Pancreas (tissue), 10 donors: ENCODE results near the gene FECH. TPM values are rescaled to one million over a fixed set of nuclear protein-coding genes. Genes with fewer than 3 reads are reported as not detected.

Experiments
- ATAC-seq, 4 donors: fragments of 200-7000 bp; cut with Tn5 transposase; one replicate each; pipeline versions ENCODE4 v1.8.0 to v1.9.1; 2020; ENCODE audit warnings: mild to moderate bottlenecking in 4 of 4, moderate library complexity in 4 of 4
- DNase-seq, 6 donors: peaks; one replicate each; pipeline ENCODE4 v3.0.0-alpha.2; 2020
- FAIRE-seq: peaks from 2 replicates; lab custom pipeline; 2012; peaks lifted over from hg19 to GRCh38; lab: Jason Lieb, UNC
- H3K27ac ChIP-seq, 4 donors: fragments of 200-600 bp; sonication (generic); 1 replicate in 3 of 4; 2 replicates in 1 of 4; pipeline versions ENCODE4 v1.5.0 to v1.8.0; 2020
- H3K27me3 ChIP-seq, 4 donors: fragments of 200-600 bp; one replicate each; pipeline ENCODE4 v1.8.0; 2021
- H3K36me3 ChIP-seq, 3 donors: fragments of 200-600 bp; sonication (generic) in 1 of 3; one replicate each; pipeline versions ENCODE4 v1.5.0 to v1.8.0; 2020 to 2021
- H3K4me1 ChIP-seq, 3 donors: fragments of 200-600 bp; one replicate each; pipeline ENCODE4 v1.8.0; 2021
- H3K4me3 ChIP-seq, 4 donors: fragments of 200-600 bp; sonication (generic) in 2 of 4; one replicate each; pipeline versions ENCODE4 v1.5.0 to v1.8.0; 2020 to 2021
- H3K9me3 ChIP-seq, 4 donors: fragments of 200-600 bp; one replicate each; pipeline ENCODE4 v1.8.0; 2021
- CTCF ChIP-seq, 4 donors: fragments of 200-600 bp; sonication (generic) in 3 of 4; IDR thresholded peaks; one replicate each; pipeline versions ENCODE4 v1.5.0 to v1.8.0; 2021; ENCODE audit warnings: antibody characterized with exemption in 4 of 4
- WGBS, 2 donors: extraction: QIAGEN DNeasy Blood & Tissue Kit; methylation state at CpG; one replicate each; pipeline ENCODE4 v1.1.7; 2013; 5-methylcytosine and 5-hydroxymethylcytosine counted together
- intact Hi-C, 3 donors: fragments of 100-400 bp; cut with DNase I; formaldehyde crosslinking; loops; one replicate each; pipeline versions ENCODE4 v1.11.1 to v1.14.2; 2022
- polyA plus RNA-seq, 2 donors: library from polyadenylated mRNA; stranded (reverse); fragments of 200-250 nt; gene quantifications; one replicate each; pipeline ENCODE4 v1.2.3, GENCODE V29; 2013
- total RNA-seq, 6 donors: library from RNA; stranded (reverse); fragmentation: NEBNext Ultra II Directional in 4 of 6; extraction: Animal tissue kit (Norgen Biotek cat#: 25700) in 4 of 6; gene quantifications; one replicate each; pipeline versions ENCODE4 v1.2.1 to v1.2.4, GENCODE V29; 2021 to 2023
- donor health status: healthy with polysubstance abuse.
- donor health status: DM: no; HTN: no; CAD: no; lungs with moderate emphysema.
- donor health status: DM: no; HTN: no; CAD: no.
- donor health status: control.
- donor health status: control.
- donor health status: Bipolar disorder and iron deficiency.
- donor health status: DM: yes; HTN: yes; CAD: no.
- donor health status: DM: no; HTN: no; CAD: no.
- donor health status: DM: no; HTN: no; CAD: no.
- donor health status: DM: yes; HTN: yes; CAD: no.

FECH gene
- total and polyA plus RNA-seq, 8 donors, result 3.4 to 14.6 (median 9.0) TPM

GRCh38 chr18:57559314-57559713, 27.2 kb downstream of the FECH start:
- FAIRE-seq (no peak), ATAC-seq (no peak), DNase-seq (no peak)
- H3K4me3 ChIP-seq, result no peak overlapping the region
- H3K27me3 ChIP-seq, result no peaks in the 10 kb centered on the region
- H3K4me1 ChIP-seq, result no peaks in the 10 kb centered on the region
- H3K27ac ChIP-seq, result no peak overlapping the region
- no peak for TF ChIP-seq CTCF (IDR thresholded peaks at IDR 0.05)
- intact Hi-C loops, result no loop called here
- peaks cover 0 to 13% (median 0%) of the 10 kb centered on the region in 3 donors for H3K36me3 ChIP-seq
- 78 to 81% methylated on average over 6 of the region's 6 CpGs for WGBS, 2 donors
- no peaks in the 10 kb centered on the region for H3K9me3 ChIP-seq

- DNase-seq (no peak), ATAC-seq (peak in 1 of 4 donors; percentile 29), FAIRE-seq (no peak)
- intact Hi-C loops, result no loop called here
- no peaks in the 10 kb centered on the region for H3K9me3 ChIP-seq
- no peak for TF ChIP-seq CTCF (IDR thresholded peaks at IDR 0.05)
- no peak overlapping the region for H3K27ac ChIP-seq
- peaks cover 0 to 27% (median 3%) of the 10 kb centered on the region in 3 donors for H3K36me3 ChIP-seq
- 90 to 93% methylated on average over 2 of the region's 2 CpGs for WGBS, 2 donors
- no peaks in the 10 kb centered on the region for H3K4me1 ChIP-seq
- H3K4me3 ChIP-seq, result no peak overlapping the region
- H3K27me3 ChIP-seq, result no peaks in the 10 kb centered on the region
Observed at GRCh38 chr18:57555134-57555533, 31.4 kb downstream of the FECH start.

GRCh38 chr18:57550510-57550909, 36.0 kb downstream of the FECH start:
- TF ChIP-seq CTCF (IDR thresholded peaks at IDR 0.05), result no peak
- Histone ChIP-seq H3K9me3 (no peaks in the 10 kb centered on the region), H3K4me1 (no peaks in the 10 kb centered on the region), H3K27me3 (no peaks in the 10 kb centered on the region), H3K36me3 (peaks cover 0 to 26% (median 5%) of the 10 kb centered on the region in 3 donors), H3K27ac (no peak overlapping the region), H3K4me3 (no peak overlapping the region)
- ATAC-seq (no peak), FAIRE-seq (no peak), DNase-seq (no peak)
- 76 to 78% methylated on average over 10 of the region's 10 CpGs for WGBS, 2 donors
- intact Hi-C loops, result no loop called here

- WGBS, 2 donors, result 83% methylated on average over 4 of the region's 4 CpGs
- no peaks in the 10 kb centered on the region for H3K4me1 ChIP-seq
- H3K4me3 ChIP-seq, result no peak overlapping the region
- ATAC-seq (no peak), FAIRE-seq (no peak), DNase-seq (no peak)
- intact Hi-C loops, result no loop called here
- no peaks in the 10 kb centered on the region for H3K27me3 ChIP-seq
- TF ChIP-seq CTCF (IDR thresholded peaks at IDR 0.05), result no peak
- H3K27ac ChIP-seq, result no peak overlapping the region
- H3K9me3 ChIP-seq, result no peaks in the 10 kb centered on the region
- peaks cover 0 to 11% (median 5%) of the 10 kb centered on the region in 3 donors for H3K36me3 ChIP-seq
Observed at GRCh38 chr18:57547260-57547659, 39.2 kb downstream of the FECH start.

GRCh38 chr18:57544936-57545660, 41.4 kb downstream of the FECH start:
- intact Hi-C loops, result no loop called here
- no peak for FAIRE-seq

More at GRCh38 chr18:57544936-57545660, 41.4 kb downstream of the FECH start:
- WGBS, 2 donors, result 70 to 82% methylated on average over 8 of the region's 8 CpGs
- no peaks in the 10 kb centered on the region for H3K4me1 ChIP-seq
- no peak for DNase-seq
- TF ChIP-seq CTCF (IDR thresholded peaks at IDR 0.05), result no peak
- H3K27me3 ChIP-seq, result no peaks in the 10 kb centered on the region
- no peak overlapping the region for H3K4me3 ChIP-seq
- no peak overlapping the region for H3K27ac ChIP-seq
- peaks cover 0 to 6% (median under 1%) of the 10 kb centered on the region in 3 donors for H3K36me3 ChIP-seq
- ATAC-seq, result peak in 1 of 4 donors; percentile 40
- no peaks in the 10 kb centered on the region for H3K9me3 ChIP-seq
